Fibroblast of lung (primary cell): Measurements from ENCODE around the gene CARMIL1.

Experiments used
- EZH2 ChIP-seq: IDR thresholded peaks from 2 replicates; pipeline ENCODE4 v1.5.1; 2012; ENCODE audit warnings: low read length, control low read depth, mild to moderate bottlenecking; ENCODE audit errors: missing control alignments
- TF ChIP-seq, protein P1 (sequence below), 2 donors: IDR thresholded peaks in 1 of 2; conservative IDR thresholded peaks in 1 of 2; 1 replicate in 1 of 2; 2 replicates in 1 of 2; pipeline ENCODE4 v1.5.1; 2011 to 2012; ENCODE audit warnings: low read length in 2 of 2, control low read depth in 1 of 2, inconsistent platforms in 1 of 2, low read depth in 1 of 2, mild to moderate bottlenecking in 1 of 2

DNA sequence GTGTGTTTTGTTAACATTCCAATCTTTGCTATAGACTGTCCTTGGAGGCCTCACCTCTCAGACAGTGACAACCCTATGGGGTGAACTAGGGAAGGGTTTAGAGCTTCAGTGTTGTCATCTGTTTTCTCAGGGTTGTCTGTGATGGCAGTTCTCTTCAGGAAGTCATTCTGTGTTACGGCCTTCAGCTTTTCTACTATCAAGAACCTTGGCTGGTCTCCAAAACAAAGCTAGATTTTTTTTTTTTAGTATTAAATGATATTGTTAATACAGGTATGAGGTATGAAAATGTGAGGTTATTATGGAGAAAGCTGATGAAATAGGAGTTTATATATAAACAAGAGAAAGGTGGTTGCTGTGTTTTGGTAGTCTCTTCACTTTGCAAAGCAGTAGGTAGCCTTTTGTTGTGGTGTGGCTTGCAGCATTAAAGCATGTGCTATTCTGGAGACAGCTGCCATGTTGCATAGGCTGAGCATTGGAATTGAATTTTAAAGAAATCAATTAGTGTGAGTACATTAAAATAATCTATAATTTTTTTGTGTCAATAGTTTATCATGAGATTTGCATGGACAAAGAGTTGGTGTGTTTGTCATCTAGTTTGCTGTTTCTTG is 162.6 kb downstream of the CARMIL1 start:
- TF ChIP-seq, protein P1, sequence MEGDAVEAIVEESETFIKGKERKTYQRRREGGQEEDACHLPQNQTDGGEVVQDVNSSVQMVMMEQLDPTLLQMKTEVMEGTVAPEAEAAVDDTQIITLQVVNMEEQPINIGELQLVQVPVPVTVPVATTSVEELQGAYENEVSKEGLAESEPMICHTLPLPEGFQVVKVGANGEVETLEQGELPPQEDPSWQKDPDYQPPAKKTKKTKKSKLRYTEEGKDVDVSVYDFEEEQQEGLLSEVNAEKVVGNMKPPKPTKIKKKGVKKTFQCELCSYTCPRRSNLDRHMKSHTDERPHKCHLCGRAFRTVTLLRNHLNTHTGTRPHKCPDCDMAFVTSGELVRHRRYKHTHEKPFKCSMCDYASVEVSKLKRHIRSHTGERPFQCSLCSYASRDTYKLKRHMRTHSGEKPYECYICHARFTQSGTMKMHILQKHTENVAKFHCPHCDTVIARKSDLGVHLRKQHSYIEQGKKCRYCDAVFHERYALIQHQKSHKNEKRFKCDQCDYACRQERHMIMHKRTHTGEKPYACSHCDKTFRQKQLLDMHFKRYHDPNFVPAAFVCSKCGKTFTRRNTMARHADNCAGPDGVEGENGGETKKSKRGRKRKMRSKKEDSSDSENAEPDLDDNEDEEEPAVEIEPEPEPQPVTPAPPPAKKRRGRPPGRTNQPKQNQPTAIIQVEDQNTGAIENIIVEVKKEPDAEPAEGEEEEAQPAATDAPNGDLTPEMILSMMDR (conservative IDR thresholded peaks at IDR 0.05 in 1 of 2, IDR thresholded peaks at IDR 0.05 in 1 of 2; ENCODE audit: low read depth in 1 of 2, low read length in 2 of 2), result no peak
- TF ChIP-seq EZH2, result no peak
